Activated CD4-positive, alpha-beta T cell treated with anti-CD3 and anti-CD28 coated beads, Interleukin-2, Interleukin-4, amounts not matched to agents 100 ng/mL and 50 ng/mL, durations not matched to agents 16 hours and 8 hours (primary cell): ENCODE data around the gene ATRNL1.

Experiments used
- DNase-seq: peaks from one replicate; pipeline ENCODE4 v3.0.0-alpha.2; 2020; ENCODE audit warnings: low spot score

The ATRNL1 gene

GRCh38 chr10:115845921-115846320 is 752.8 kb downstream of the ATRNL1 start:
- no peak for DNase-seq

DNA sequence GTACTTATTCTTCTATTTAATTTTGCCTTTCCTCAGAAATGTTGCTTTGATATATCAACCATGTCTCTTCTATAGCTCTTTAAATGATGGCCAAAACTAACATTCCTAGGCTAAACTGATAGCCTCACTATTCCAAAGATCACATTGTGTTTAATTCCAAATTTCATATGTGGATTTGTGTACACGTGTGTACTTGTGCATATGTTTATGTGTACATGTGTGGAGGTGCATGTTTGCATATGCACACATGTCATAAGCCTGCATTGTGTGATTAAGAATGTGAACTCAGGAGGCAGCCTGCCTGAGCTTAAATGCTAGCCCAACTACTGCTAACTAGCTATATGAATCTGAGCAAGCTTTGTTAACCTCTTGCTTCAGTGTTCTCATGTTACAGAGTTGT is 753.4 kb downstream of the ATRNL1 start:
- no peak for DNase-seq

DNA sequence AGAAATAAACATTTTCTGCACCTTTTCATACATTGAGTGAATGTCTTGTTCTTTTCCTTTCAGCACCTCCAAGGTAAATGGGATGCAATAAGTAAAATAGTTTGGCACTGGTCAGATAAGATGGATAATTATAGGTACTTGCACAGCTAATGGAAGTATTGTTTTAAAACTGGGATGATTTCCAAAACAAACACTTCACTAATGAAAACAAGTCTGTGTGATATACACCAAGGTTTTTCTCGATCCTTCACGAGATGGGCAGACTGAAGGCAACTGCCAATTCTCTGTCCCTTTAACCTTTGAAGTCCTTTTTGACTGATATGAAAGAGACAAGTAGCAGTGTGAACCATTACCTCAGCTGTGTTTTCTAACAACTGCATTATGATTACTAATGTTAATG is 756.0 kb downstream of the ATRNL1 start:
- no peak for DNase-seq

GRCh38 chr10:115850666-115851065 is 757.5 kb downstream of the ATRNL1 start:
- DNase-seq, result no peak

GRCh38 chr10:115851695-115852094 is 758.5 kb downstream of the ATRNL1 start:
- no peak for DNase-seq

- DNase-seq, result no peak
Observed at GRCh38 chr10:115854740-115855435, 761.7 kb downstream of the ATRNL1 start.

GRCh38 chr10:115856580-115856979 is 763.4 kb downstream of the ATRNL1 start:
- DNase-seq, result no peak

GRCh38 chr10:115857856-115858255 is 764.7 kb downstream of the ATRNL1 start:
- no peak for DNase-seq

DNA sequence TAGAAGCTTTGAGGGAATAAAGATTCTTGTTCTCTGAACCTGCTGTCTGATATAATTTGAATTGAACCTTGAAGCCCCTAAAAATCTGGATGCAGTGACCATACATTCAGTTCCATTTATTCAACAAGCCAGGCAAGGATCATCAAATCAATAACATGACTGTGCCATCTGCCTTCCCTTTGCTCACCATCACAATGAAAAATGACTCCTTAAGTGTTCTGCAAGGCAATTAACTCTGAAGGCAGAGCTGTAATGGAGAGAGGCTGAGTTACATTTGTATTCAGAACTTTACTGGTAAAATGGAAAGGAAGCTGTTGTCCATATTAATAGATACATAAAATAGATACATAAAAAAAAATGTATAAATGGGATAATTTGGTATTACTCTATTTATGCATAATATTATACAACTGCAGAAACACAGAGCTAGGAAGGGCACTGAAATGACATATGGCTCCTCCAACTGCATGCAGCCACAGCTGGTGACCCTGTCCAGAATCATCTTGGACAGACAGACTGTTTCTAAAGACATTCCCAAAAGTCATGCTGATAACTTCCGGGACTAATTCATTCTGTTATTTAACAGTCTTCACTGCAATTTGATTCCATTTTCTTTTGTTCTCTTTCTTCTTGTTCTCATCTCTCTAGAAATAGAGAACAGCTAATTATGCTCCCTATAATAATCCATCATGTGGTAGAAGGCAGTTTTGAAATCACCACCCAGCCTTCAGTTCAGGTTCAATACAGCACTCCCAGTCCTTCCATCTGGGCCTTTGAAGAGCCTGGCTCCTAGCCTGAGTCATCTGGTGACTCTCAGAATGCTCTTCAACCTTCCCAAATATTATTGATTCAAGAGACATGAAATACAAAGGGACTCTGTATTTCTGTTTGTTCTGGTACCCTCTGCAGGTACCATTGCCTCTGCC is 767.3 kb downstream of the ATRNL1 start:
- no peak for DNase-seq

- no peak for DNase-seq
Observed at GRCh38 chr10:115861455-115861854, 768.3 kb downstream of the ATRNL1 start.

GRCh38 chr10:115861864-115862263 is 768.7 kb downstream of the ATRNL1 start:
- no peak for DNase-seq

- DNase-seq, result no peak
Observed at GRCh38 chr10:115866174-115866573, 773.0 kb downstream of the ATRNL1 start.

DNA sequence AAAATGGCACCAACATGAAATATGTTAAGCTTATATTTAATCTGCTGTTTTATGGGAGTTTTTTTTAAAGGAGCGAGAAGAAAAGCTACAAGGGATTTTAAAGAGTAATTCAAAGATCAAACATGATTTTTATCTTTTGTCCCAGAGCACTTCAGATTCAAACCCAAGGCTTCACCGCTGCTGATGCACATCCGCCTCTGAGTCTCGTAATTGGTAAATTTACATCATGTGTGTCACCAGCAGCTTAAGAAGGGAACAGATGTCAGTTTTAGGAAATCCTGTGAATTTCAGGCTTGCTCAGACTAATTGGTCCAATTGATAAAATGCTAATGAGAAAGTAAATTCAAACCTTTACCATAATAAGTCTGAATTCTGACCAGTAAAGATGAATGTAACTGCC is 773.5 kb downstream of the ATRNL1 start:
- DNase-seq, result no peak

DNA sequence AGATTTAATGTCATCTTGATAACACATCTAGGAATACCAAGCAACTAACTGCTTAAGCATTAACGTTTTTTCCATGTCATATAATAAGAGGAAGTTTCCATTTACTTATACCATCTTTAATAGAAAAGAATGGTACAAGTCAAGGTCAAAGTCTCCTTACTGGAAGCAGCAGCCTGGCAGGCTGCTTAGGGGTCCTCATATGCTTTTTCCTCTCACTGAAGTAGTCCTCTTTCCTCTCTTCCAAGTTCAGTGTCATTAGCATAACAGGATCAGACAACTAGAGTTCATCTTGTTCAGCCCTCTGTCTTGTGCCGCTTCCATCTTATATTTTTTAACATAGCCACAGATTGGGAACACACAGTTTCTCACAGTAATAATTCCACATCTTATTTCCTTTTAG is 774.1 kb downstream of the ATRNL1 start:
- no peak for DNase-seq

- no peak for DNase-seq
Observed at GRCh38 chr10:115871855-115872254, 778.7 kb downstream of the ATRNL1 start.

- no peak for DNase-seq
Observed at GRCh38 chr10:115875172-115875571, 782.0 kb downstream of the ATRNL1 start.

- DNase-seq, result no peak
Observed at GRCh38 chr10:115879372-115880089, 786.4 kb downstream of the ATRNL1 start.

- no peak for DNase-seq
Observed at GRCh38 chr10:115882021-115882420, 788.9 kb downstream of the ATRNL1 start.

DNA sequence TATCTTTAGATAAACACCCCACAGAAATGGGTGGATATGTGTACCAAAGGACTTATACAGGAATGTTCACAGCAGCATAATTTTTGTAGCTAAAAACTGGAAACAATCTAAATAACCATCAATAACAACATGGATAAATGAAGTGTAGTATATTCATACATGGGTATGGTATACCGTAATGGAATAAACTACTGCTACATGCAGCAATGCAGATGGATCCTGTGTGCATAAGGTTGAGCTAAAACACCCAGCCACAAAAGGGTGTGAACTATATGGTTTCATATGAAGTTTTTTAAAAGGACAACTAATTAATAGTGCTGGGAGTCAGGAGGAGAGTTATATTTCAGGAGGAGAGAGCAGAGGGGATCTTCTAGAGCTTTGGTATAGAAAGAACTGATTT is 790.2 kb downstream of the ATRNL1 start:
- DNase-seq, result no peak

GRCh38 chr10:115884331-115884730 is 791.2 kb downstream of the ATRNL1 start:
- no peak for DNase-seq

GRCh38 chr10:115895166-115895565 is 802.0 kb downstream of the ATRNL1 start:
- DNase-seq, result no peak

DNA sequence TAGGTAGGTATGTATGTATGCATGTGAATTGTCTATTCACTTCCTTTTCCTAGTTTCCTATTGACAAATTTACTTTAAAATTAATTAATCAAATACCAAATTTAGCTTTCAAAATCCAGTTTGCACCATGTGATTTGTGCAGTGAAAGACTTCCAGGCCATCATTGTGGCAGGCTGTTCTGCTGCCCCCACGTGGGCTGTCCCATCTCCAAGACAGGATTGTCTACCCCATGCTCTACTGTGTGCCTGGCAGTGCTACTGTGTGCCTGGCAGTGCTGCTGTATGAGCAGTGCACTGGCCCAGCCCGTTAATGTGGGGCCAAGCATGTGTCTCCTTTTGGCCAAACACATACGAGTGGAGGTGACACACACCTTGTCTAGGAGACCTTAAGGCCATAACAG is 805.1 kb downstream of the ATRNL1 start:
- no peak for DNase-seq

GRCh38 chr10:115902596-115902995 is 809.4 kb downstream of the ATRNL1 start:
- no peak for DNase-seq
